HepG2 (cell line): ENCODE measurements around the gene RAB14. TPM values are rescaled to one million over a fixed set of nuclear protein-coding genes. Genes with fewer than 3 reads are reported as not detected.

ENCODE experiments used
- CCAR2 ChIP-seq: fragments of 200-400 bp; formaldehyde crosslinking; optimal IDR thresholded peaks from 2 replicates; pipeline ENCODE3; 2018; ENCODE audit warnings: low read depth, mild to moderate bottlenecking, low read length, moderate library complexity
- FOXK1 ChIP-seq: sonication (generic); formaldehyde crosslinking; IDR thresholded peaks from 2 replicates; pipeline ENCODE4 v1.4.0; 2020; ENCODE audit warnings: low read depth, missing genetic modification reagents, borderline replicate concordance
- KDM2A ChIP-seq: sonication (generic); formaldehyde crosslinking; IDR thresholded peaks from 2 replicates; pipeline ENCODE4 v1.4.0; 2020; ENCODE audit warnings: low read depth, missing genetic modification reagents, borderline replicate concordance
- MED1 ChIP-seq: sonication (generic); formaldehyde crosslinking; IDR thresholded peaks from 2 replicates; pipeline ENCODE4 v1.4.0; 2020; ENCODE audit warnings: missing genetic modification reagents
- MYC ChIP-seq: sonication (generic); formaldehyde crosslinking; IDR thresholded peaks from 2 replicates; pipeline ENCODE4 v1.9.0; 2021; ENCODE audit warnings: missing genetic modification reagents, borderline replicate concordance
- NFYC ChIP-seq: IDR thresholded peaks from 2 replicates; pipeline ENCODE4 v1.6.1; 2016; ENCODE audit warnings: missing genetic modification reagents, missing compliant biosample characterization
- PITX1 ChIP-seq: sonication (generic); formaldehyde crosslinking; IDR thresholded peaks from 2 replicates; pipeline ENCODE4 v1.5.1; 2020; ENCODE audit warnings: mild to moderate bottlenecking, missing genetic modification reagents
- SCMH1 ChIP-seq: sonication (generic); formaldehyde crosslinking; IDR thresholded peaks from 2 replicates; pipeline ENCODE4 v1.9.0; 2021; ENCODE audit warnings: missing genetic modification reagents, mild to moderate bottlenecking, borderline replicate concordance
- ZKSCAN8 ChIP-seq: IDR thresholded peaks from 2 replicates; pipeline ENCODE4 v1.6.1; 2016; ENCODE audit warnings: borderline replicate concordance, missing genetic modification reagents, missing compliant biosample characterization
- ZMYM3 ChIP-seq: sonication (generic); formaldehyde crosslinking; IDR thresholded peaks from 2 replicates; pipeline ENCODE4 v1.5.1; 2020; ENCODE audit warnings: mild to moderate bottlenecking, missing genetic modification reagents
- ZNF709 ChIP-seq: sonication (generic); formaldehyde crosslinking; IDR thresholded peaks from 2 replicates; pipeline ENCODE4 v1.5.0; 2020; ENCODE audit warnings: mild to moderate bottlenecking, missing genetic modification reagents
- ZNF710 ChIP-seq: sonication (generic); formaldehyde crosslinking; IDR thresholded peaks from 2 replicates; pipeline ENCODE4 v1.5.0; 2020; ENCODE audit warnings: mild to moderate bottlenecking, missing genetic modification reagents, borderline replicate concordance
- ZNF800 ChIP-seq: sonication (generic); formaldehyde crosslinking; IDR thresholded peaks from 2 replicates; pipeline ENCODE4 v1.4.0; 2020; ENCODE audit warnings: missing genetic modification reagents
- polyA plus RNA-seq, 8 experiments: library from polyadenylated mRNA; depleted of rRNA in 3 of 8; stranded (reverse) in 7 of 8; unstranded in 1 of 8; fragments of >200 nt; fragmentation: Illumina TruSeq in 4 of 8; extraction: Trizol in 4 of 8; gene quantifications; 2 replicates each; pipeline versions ENCODE4 v1.2.1 to v1.2.3, GENCODE V29; 2011 to 2016; ENCODE audit warnings: low read depth in 4 of 8, missing spikeins in 1 of 8, mixed read lengths in 1 of 8; ENCODE audit not compliant: insufficient read depth in 1 of 8
- total RNA-seq, 5 experiments: library from RNA; depleted of rRNA; stranded (reverse); fragments of >200 nt; fragmentation: Illumina TruSeq; extraction: Trizol; gene quantifications; 2 replicates each; pipeline ENCODE4 v1.2.3, GENCODE V29; 2016; ENCODE audit warnings: low read depth in 1 of 5
- TF ChIP-seq, protein P1 (sequence below), 2 experiments: fragments of 450-650 bp in 1 of 2; sonication (generic) in 1 of 2; formaldehyde crosslinking; IDR thresholded peaks; 2 replicates each; pipeline versions ENCODE4 v1.5.0 to v1.8.0; 2020 to 2022; ENCODE audit warnings: mild to moderate bottlenecking in 1 of 2, missing genetic modification reagents in 1 of 2
- TF ChIP-seq, protein P2 (sequence below): sonication (generic); formaldehyde crosslinking; IDR thresholded peaks from 2 replicates; pipeline ENCODE4 v1.8.1; 2022; ENCODE audit warnings: low read depth, mild to moderate bottlenecking, missing genetic modification reagents

The RAB14 gene
- total and polyA plus RNA-seq, 2 of the 13 experiments (the other 11 are each of a cell fraction or from before 2014, with no cell fraction given): 17.4 to 19.3 TPM

GRCh38 chr9:121201738-121202533, at the start of gene RAB14 (continued):
- TF ChIP-seq MED1 (peak; percentile 61), KDM2A (CRISPR knock-in tag) (peak; percentile 89), ZKSCAN8 (CRISPR knock-in tag) (peak; percentile 73; the same call in 1 of the 2 replicates), CCAR2 (peak; percentile 59), FOXK1 (CRISPR knock-in tag) (peak; percentile 74; the same call in 1 of the 2 replicates), ZNF710 (CRISPR knock-in tag) (no peak; the same call in 1 of the 2 replicates), SCMH1 (CRISPR knock-in tag) (no peak), PITX1 (CRISPR knock-in tag) (peak; percentile 26; the same call in 1 of the 2 replicates), ZNF800 (CRISPR knock-in tag) (0 out of 2 replicates have a peak, but pooled peaks have one; percentile 24), NFYC (CRISPR knock-in tag) (0 out of 2 replicates have a peak, but pooled peaks have one; percentile 49), MYC (CRISPR knock-in tag) (peak; percentile 64; the same call in 1 of the 2 replicates), ZNF709 (CRISPR knock-in tag) (0 out of 2 replicates have a peak, but pooled peaks have one; percentile 72), ZMYM3 (CRISPR knock-in tag) (peak; percentile 78)
- TF ChIP-seq, protein P1, sequence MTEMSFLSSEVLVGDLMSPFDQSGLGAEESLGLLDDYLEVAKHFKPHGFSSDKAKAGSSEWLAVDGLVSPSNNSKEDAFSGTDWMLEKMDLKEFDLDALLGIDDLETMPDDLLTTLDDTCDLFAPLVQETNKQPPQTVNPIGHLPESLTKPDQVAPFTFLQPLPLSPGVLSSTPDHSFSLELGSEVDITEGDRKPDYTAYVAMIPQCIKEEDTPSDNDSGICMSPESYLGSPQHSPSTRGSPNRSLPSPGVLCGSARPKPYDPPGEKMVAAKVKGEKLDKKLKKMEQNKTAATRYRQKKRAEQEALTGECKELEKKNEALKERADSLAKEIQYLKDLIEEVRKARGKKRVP (CRISPR knock-in tag; IDR thresholded peaks at IDR 0.05): peak in 1 of 2 experiments; percentile 48; a peak in 1 of 4 replicates
- TF ChIP-seq, protein P2, sequence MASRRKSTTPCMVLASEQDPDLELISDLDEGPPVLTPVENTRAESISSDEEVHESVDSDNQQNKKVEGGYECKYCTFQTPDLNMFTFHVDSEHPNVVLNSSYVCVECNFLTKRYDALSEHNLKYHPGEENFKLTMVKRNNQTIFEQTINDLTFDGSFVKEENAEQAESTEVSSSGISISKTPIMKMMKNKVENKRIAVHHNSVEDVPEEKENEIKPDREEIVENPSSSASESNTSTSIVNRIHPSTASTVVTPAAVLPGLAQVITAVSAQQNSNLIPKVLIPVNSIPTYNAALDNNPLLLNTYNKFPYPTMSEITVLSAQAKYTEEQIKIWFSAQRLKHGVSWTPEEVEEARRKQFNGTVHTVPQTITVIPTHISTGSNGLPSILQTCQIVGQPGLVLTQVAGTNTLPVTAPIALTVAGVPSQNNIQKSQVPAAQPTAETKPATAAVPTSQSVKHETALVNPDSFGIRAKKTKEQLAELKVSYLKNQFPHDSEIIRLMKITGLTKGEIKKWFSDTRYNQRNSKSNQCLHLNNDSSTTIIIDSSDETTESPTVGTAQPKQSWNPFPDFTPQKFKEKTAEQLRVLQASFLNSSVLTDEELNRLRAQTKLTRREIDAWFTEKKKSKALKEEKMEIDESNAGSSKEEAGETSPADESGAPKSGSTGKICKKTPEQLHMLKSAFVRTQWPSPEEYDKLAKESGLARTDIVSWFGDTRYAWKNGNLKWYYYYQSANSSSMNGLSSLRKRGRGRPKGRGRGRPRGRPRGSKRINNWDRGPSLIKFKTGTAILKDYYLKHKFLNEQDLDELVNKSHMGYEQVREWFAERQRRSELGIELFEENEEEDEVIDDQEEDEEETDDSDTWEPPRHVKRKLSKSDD (CRISPR knock-in tag): no peak; the same call in none of the 2 replicates
